ENCODE measurements around the gene KSR1.
A peak's percentile ranks its signal among the peaks of the same experiment; 100 is the strongest.
"Not testable (repeated sequence)": the region's sequence is repeated elsewhere in the genome, so short reads cannot be mapped to it uniquely, and the experiment has no call there.

Gene KSR1

DNA sequence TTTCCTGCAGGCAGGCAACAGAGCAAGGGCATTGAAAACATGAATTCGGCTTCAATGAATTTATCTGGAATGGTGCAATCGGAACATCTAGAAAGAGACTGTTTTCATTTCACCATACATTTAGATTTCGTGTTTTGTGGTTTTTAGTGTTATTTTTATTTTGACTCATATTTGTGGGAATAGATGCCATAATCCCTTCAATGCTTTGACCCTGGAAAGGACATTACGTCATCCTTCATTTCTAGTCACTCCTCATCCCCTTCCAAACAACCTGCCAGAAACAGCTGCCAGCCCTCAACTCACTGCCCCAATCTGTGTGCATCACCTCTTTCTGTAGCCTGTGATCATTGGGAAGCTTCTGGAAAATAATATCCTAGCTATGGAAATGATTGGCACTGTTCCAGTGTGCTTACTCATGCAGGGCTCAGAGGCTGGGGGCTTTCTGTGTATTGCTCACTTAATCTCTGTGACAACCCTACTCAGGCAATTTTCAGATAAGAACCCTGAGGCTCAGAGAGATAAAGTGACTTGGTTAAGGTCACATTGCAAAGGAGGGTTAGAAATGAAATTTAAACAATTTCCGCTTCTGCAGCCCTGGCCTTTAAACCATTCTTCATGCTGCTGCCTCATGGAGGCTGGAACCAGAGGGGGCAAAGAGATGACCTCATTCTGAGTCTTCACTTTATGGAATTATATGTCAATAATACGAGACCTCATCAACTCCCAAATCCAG is 9.5 kb upstream of the KSR1 start:
- Histone ChIP-seq H3K27me3 (replicated peaks) (no peaks in the 10 kb centered on the region), H3K36me3 (replicated peaks) (no peaks in the 10 kb centered on the region), H3K27ac (peak overlapping the region; percentile 84), H3K4me3 (ENCODE audit: low read depth, low read length) (no peak overlapping the region)
- TF ChIP-seq, protein P1, sequence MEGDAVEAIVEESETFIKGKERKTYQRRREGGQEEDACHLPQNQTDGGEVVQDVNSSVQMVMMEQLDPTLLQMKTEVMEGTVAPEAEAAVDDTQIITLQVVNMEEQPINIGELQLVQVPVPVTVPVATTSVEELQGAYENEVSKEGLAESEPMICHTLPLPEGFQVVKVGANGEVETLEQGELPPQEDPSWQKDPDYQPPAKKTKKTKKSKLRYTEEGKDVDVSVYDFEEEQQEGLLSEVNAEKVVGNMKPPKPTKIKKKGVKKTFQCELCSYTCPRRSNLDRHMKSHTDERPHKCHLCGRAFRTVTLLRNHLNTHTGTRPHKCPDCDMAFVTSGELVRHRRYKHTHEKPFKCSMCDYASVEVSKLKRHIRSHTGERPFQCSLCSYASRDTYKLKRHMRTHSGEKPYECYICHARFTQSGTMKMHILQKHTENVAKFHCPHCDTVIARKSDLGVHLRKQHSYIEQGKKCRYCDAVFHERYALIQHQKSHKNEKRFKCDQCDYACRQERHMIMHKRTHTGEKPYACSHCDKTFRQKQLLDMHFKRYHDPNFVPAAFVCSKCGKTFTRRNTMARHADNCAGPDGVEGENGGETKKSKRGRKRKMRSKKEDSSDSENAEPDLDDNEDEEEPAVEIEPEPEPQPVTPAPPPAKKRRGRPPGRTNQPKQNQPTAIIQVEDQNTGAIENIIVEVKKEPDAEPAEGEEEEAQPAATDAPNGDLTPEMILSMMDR (IDR thresholded peaks at IDR 0.05; ENCODE audit: low read depth, low read length, missing control alignments), result no peak
- in situ Hi-C loops (cut with HindIII; ENCODE audit: low pct_ligation_motif_present, low sequenced_read_pairs), result loop anchor here (25.0 kb wide), 1 partner anchor 91 kb away; no protein-coding TSS in a partner anchor
- peak; percentile 98 for DNase-seq

DNA sequence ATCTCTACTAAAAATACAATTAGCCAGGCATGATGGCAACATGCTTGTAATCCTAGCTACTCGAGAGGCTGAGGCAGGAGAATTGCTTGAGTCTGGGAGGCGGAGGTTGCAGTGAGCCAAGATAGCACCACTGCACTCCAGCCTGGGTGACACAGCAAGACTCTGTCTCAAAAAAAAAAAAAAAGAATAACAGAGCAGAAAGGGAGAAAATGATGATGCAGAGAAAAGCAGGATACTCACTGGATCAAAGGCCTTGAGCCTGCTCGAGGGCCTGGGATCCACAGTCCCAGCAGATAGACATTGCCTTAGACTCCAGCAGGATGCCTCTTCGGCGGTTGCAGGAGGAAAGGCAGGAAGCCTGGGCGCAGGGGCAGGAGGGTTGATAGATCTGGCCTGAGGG is 7.7 kb upstream of the KSR1 start:
- H3K27me3 ChIP-seq (replicated peaks); H3K4me3 ChIP-seq (ENCODE audit: low read depth, low read length); H3K36me3 ChIP-seq (replicated peaks): not testable (repeated sequence)
- DNase-seq, result peak; percentile 43
- in situ Hi-C loops (cut with HindIII; ENCODE audit: low pct_ligation_motif_present, low sequenced_read_pairs), result loop anchor here (25.0 kb wide), 1 partner anchor 89 kb away; no protein-coding TSS in a partner anchor
- H3K27ac ChIP-seq, result peak overlapping the region; percentile 37

DNA sequence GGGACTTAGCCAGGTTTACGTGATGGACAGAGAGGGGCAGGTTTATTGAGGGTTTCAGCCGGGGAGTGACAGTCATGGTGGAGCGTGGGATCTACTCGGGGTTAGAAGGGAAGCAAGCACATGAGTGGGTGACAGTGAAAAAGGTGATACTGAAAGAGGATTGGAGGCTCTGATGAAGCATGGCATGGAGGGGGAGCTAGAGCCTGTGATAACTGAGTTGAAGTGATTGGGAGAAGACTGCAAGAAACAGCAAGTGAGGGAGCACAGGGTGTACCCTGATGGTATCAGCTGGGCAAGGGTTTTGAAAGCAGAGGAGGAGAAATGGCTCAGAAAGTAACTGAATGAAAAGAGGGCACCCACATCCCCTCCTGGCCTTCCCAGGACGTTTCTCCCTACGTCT is 6.7 kb upstream of the KSR1 start:
- DNase-seq, result no peak
- in situ Hi-C loops (cut with HindIII; ENCODE audit: low pct_ligation_motif_present, low sequenced_read_pairs), result loop anchor here (25.0 kb wide), 1 partner anchor 88 kb away; no protein-coding TSS in a partner anchor
- no peaks in the 10 kb centered on the region for H3K27me3 ChIP-seq (replicated peaks)
- no peak overlapping the region for H3K4me3 ChIP-seq (ENCODE audit: low read depth, low read length)
- H3K36me3 ChIP-seq (replicated peaks), result no peaks in the 10 kb centered on the region
- TF ChIP-seq, protein P1 (IDR thresholded peaks at IDR 0.05; ENCODE audit: low read depth, low read length, missing control alignments), result no peak
- H3K27ac ChIP-seq, result no peak overlapping the region

DNA sequence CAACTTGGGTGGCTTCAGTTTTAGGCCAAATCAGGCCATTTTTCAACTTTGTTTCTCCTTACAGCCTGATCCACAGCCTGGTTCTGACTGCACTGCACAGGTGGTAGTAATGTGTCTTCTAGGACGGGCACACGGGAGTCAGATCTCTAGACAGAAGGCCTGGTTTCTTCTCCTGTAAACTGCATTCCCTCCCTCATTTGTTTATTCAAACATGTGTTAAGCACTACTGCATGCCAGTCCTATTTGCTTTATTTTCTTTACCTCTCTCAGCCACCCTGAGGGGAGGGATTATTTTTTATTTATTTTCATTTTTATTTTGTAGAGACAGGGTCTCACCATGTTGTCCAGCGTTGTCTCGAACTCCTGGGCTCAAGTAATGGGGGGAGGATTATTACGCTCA is 6.3 kb upstream of the KSR1 start:
- no peaks in the 10 kb centered on the region for H3K27me3 ChIP-seq (replicated peaks)
- no peak for DNase-seq
- H3K36me3 ChIP-seq (replicated peaks), result no peaks in the 10 kb centered on the region
- TF ChIP-seq, protein P1 (IDR thresholded peaks at IDR 0.05; ENCODE audit: low read depth, low read length, missing control alignments), result no peak
- H3K4me3 ChIP-seq (ENCODE audit: low read depth, low read length), result no peak overlapping the region
- in situ Hi-C loops (cut with HindIII; ENCODE audit: low pct_ligation_motif_present, low sequenced_read_pairs), result loop anchor here (25.0 kb wide), 1 partner anchor 87 kb away; no protein-coding TSS in a partner anchor
- no peak overlapping the region for H3K27ac ChIP-seq

DNA sequence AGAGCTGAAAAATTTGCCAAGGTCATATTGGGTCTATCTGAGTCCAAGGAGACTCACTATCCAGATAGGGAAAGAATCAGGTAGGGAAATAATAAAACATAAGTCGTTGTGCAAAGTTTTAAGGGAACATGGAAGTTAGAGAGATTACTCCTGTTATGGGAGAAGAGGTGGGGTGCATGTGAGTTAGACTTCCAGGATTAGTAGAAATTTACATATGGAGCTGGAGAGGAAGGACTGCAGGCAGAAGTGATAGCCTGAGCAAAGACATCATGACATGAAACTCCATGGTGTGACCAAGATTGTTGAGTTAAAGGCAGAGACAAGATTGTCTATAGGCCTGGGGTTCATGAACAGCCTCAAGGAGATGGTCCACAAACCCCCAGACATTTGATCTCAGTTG is 5.8 kb upstream of the KSR1 start:
- in situ Hi-C loops (cut with HindIII; ENCODE audit: low pct_ligation_motif_present, low sequenced_read_pairs), result no loop called here
- no peak overlapping the region for H3K4me3 ChIP-seq (ENCODE audit: low read depth, low read length)
- H3K36me3 ChIP-seq (replicated peaks), result no peaks in the 10 kb centered on the region
- TF ChIP-seq, protein P1 (IDR thresholded peaks at IDR 0.05; ENCODE audit: low read depth, low read length, missing control alignments), result no peak
- DNase-seq, result no peak
- H3K27ac ChIP-seq, result no peak overlapping the region
- no peaks in the 10 kb centered on the region for H3K27me3 ChIP-seq (replicated peaks)

DNA sequence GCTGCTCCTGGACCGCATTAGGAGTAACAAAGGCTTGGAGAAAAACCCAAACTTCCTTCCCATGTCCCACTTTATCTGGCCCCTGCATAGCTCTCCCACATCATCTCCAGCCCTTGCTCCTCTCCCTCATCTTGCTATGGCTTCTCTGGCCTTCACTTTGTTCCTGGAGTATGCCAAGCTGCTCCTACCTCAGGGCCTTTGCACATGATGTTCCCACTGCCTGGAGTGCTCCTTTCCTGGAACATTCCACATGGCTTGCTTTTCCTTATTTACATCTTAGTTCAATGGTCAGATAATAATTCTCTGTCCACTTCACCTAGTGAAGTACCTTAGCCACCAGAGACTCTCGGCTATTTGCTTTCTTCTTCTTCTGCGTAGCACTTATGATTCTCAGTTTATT is 4.3 kb upstream of the KSR1 start:
- Histone ChIP-seq H3K27ac (no peak overlapping the region), H3K36me3 (replicated peaks) (no peaks in the 10 kb centered on the region), H3K27me3 (replicated peaks) (no peaks in the 10 kb centered on the region), H3K4me3 (ENCODE audit: low read depth, low read length) (no peak overlapping the region)
- TF ChIP-seq, protein P1 (IDR thresholded peaks at IDR 0.05; ENCODE audit: low read depth, low read length, missing control alignments), result no peak
- in situ Hi-C loops (cut with HindIII; ENCODE audit: low pct_ligation_motif_present, low sequenced_read_pairs), result no loop called here
- DNase-seq, result no peak
